Stimulated activated CD8-positive, alpha-beta memory T cell treated with anti-CD3 and anti-CD28 coated beads, Interleukin-7, amount 100 ng/mL, for 4 hours (primary cell): ENCODE results near the gene GDPD3.

Experiments used
- DNase-seq, 2 donors: peaks; one replicate each; pipeline ENCODE4 v3.0.0-alpha.2; 2020; ENCODE audit warnings: low read depth in 2 of 2

GDPD3 gene

GRCh38 chr16:30078744-30079143 is 34.6 kb downstream of the GDPD3 start:
- no peak for DNase-seq

- DNase-seq, result no peak
Observed at GRCh38 chr16:30077656-30078055, 35.7 kb downstream of the GDPD3 start.

- no peak for DNase-seq
Observed at GRCh38 chr16:30076276-30076791, 37.0 kb downstream of the GDPD3 start.

- peak; percentile 69 to 84 for DNase-seq
Observed at GRCh38 chr16:30075503-30076275, 37.6 kb downstream of the GDPD3 start, which contains the start of gene PPP4C. Gene PPP4C, plus strand, starts transcription at chr16:30075994. Its CDS starts 384 bp downstream, at chr16:30076378.

- no peak for DNase-seq
Observed at GRCh38 chr16:30070490-30070889, 42.8 kb downstream of the GDPD3 start.

GRCh38 chr16:30069611-30070462 is 43.5 kb downstream of the GDPD3 start:
- no peak for DNase-seq

GRCh38 chr16:30068750-30069610 is 44.4 kb downstream of the GDPD3 start:
- no peak for DNase-seq

- no peak for DNase-seq
Observed at GRCh38 chr16:30068333-30068732, 45.0 kb downstream of the GDPD3 start.

- no peak for DNase-seq
Observed at GRCh38 chr16:30067584-30067916, 45.8 kb downstream of the GDPD3 start.

- DNase-seq, result no peak
Observed at GRCh38 chr16:30066761-30067583, 46.4 kb downstream of the GDPD3 start.

- DNase-seq, result peak in 1 of 2 donors; percentile 37
Observed at GRCh38 chr16:30065943-30066760, 47.2 kb downstream of the GDPD3 start.

GRCh38 chr16:30065102-30065942 is 48.0 kb downstream of the GDPD3 start, which contains the start of gene ALDOA:
Gene ALDOA, plus strand, starts transcription at chr16:30065760. Its CDS starts 1,138 bp downstream, at chr16:30066898.
- DNase-seq, result peak; percentile 92 to 96

GRCh38 chr16:30064729-30065101 is 48.6 kb downstream of the GDPD3 start:
- DNase-seq, result no peak

GRCh38 chr16:30063893-30064728 is 49.2 kb downstream of the GDPD3 start:
- DNase-seq, result peak; percentile 65 to 72

- no peak for DNase-seq
Observed at GRCh38 chr16:30063278-30063892, 50.0 kb downstream of the GDPD3 start.

GRCh38 chr16:30060836-30061554 is 52.3 kb downstream of the GDPD3 start:
- DNase-seq, result no peak

GRCh38 chr16:30060346-30060745 is 53.0 kb downstream of the GDPD3 start:
- DNase-seq, result no peak
